Measurements from ENCODE around the gene CHAF1A. TPM values are rescaled to one million over a fixed set of nuclear protein-coding genes. Genes with fewer than 3 reads are reported as not detected.

CHAF1A gene
- total and polyA plus RNA-seq, 2 of the 8 experiments (the other 6 are each of a cell fraction or from before 2014, with no cell fraction given), result 122 to 147 TPM

DNA sequence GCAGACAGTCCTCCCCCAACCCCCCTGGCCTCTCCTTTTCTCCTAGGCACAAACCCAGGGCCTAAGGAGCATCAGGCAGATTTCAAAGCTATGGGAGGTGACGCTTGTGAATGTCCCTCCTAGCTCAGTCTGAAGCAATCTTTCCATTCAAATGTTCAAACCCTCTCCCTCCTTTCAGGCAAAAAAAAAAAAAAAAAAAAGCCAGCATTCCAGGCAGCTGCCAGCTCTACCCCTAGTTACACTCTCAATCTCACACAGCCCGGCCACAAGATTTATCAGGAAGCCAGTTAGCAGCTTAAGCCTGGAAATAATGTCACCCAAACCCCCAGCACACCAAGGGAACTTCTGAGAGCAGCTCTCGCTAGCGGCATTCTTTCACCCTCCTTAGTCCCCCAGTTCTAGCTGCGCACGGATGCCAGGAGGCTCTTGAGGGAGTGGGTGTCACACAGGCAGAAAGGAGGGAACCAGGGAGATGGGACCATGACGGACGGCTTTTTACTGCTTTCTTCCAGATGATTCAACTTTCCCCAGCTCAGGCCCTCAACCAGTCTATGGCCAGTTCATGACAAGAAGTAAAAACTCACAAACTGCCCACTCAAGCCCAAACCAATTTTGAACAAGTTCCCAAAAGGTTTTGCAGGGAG is 8.4 kb upstream of the CHAF1A start:
- POLR2A ChIA-PET (ENCODE audit: partially characterized antibody), result interaction anchor here (1.0 to 5.2 kb wide), 8 partner anchors 8 to 285 kb away, joined by 3 to 57 read pairs (median 4); partner anchors contain the start of gene CHAF1A
- Histone ChIP-seq H3K23me2 (ENCODE audit: low read depth, low read length) (no peaks in the 10 kb centered on the region; the same call in 1 of the 2 replicates), H3K79me2 (ENCODE audit: control insufficient read depth in 1 of 2, insufficient read depth in 2 of 2, low read length in 2 of 2) (peaks cover 0 to 88% of the 10 kb centered on the region in 2 experiments; a peak in 2 of 4 replicates), H4K5ac (ENCODE audit: insufficient read length, low read depth, low read length) (no peak overlapping the region), H3K4me2 (ENCODE audit: insufficient read depth in 1 of 2, low read depth in 2 of 2, low read length in 2 of 2) (no peak overlapping the region), H3K56ac (replicated peaks; ENCODE audit: insufficient read length, low read depth, low read length) (no peak overlapping the region), H3K27ac (ENCODE audit: low read depth, low read length) (no peak overlapping the region), H2AK5ac (ENCODE audit: low read depth, low read length) (no peak overlapping the region), H2BK15ac (ENCODE audit: low read length) (no peak overlapping the region), H4K20me1 (replicated peaks in 1 of 2; ENCODE audit: control insufficient read depth in 1 of 2, insufficient read depth in 2 of 2, low read length in 2 of 2) (peaks cover 23 to 49% of the 10 kb centered on the region in 2 experiments), H3K36me3 (ENCODE audit: control insufficient read depth in 2 of 4, insufficient read depth in 4 of 4, low read length in 3 of 4) (no peaks in the 10 kb centered on the region), H4K8ac (ENCODE audit: extremely low read depth, insufficient read depth, low read length) (no peak overlapping the region; the same call in 1 of the 2 replicates), H2AFZ (ENCODE audit: low read length) (no peak overlapping the region), H2BK20ac (ENCODE audit: low read length) (no peak overlapping the region), H3K4me1 (replicated peaks in 1 of 4; ENCODE audit: control insufficient read depth in 3 of 4, insufficient read depth in 4 of 4, low read length in 3 of 4) (peaks cover 10 to 34% (median 24%) of the 10 kb centered on the region in 4 experiments), H2BK120ac (replicated peaks; ENCODE audit: low read depth, low read length) (no peak overlapping the region), H2BK5ac (ENCODE audit: low read depth, low read length) (peak overlapping the region; percentile 26), H2BK12ac (ENCODE audit: low read depth, low read length) (no peak overlapping the region), H3K14ac (ENCODE audit: insufficient read length) (no peak overlapping the region), H3K4me3 (ENCODE audit: extremely low read depth in 1 of 4, insufficient read depth in 2 of 4, low read depth in 3 of 4, low read length in 4 of 4) (no peak overlapping the region), H4K91ac (replicated peaks; ENCODE audit: insufficient read length, low read length) (no peak overlapping the region), H3K18ac (ENCODE audit: extremely low read depth, low read length) (no peak overlapping the region), H3K27me3 (replicated peaks in 1 of 4; ENCODE audit: control insufficient read depth in 3 of 4, extremely low read depth in 1 of 4, insufficient read depth in 3 of 4, low read length in 3 of 4) (no peaks in the 10 kb centered on the region), H3K79me1 (ENCODE audit: low read depth, low read length) (peaks cover 32% of the 10 kb centered on the region), H3K23ac (ENCODE audit: insufficient read length) (no peak overlapping the region), H3K4ac (replicated peaks; ENCODE audit: insufficient read length, low read depth, low read length) (no peak overlapping the region), H3K9ac (replicated peaks in 1 of 4; ENCODE audit: extremely low read depth in 1 of 4, low read depth in 3 of 4, low read length in 3 of 4) (no peak overlapping the region), H3K9me3 (ENCODE audit: insufficient read depth in 2 of 2, low read depth in 1 of 2, low read length in 1 of 2) (no peaks in the 10 kb centered on the region)
- TF ChIP-seq CREB1 (IDR thresholded peaks at IDR 0.05) (no peak), MAX (IDR thresholded peaks at IDR 0.05) (no peak), SP2 (IDR thresholded peaks at IDR 0.05; ENCODE audit: low read length) (no peak), USF2 (IDR thresholded peaks at IDR 0.05; ENCODE audit: low read length) (no peak), ASH2L (IDR thresholded peaks at IDR 0.05; ENCODE audit: low read length) (no peak), EP300 (IDR thresholded peaks at IDR 0.05; ENCODE audit: borderline replicate concordance in 1 of 2, low read depth in 2 of 2, low read length in 2 of 2) (no peak), RFX5 (IDR thresholded peaks at IDR 0.05; ENCODE audit: borderline replicate concordance, low read depth, low read length) (no peak), EZH2 (IDR thresholded peaks at IDR 0.05; ENCODE audit: low read depth, low read length, severe bottlenecking) (no peak), POU5F1 (IDR thresholded peaks at IDR 0.05; ENCODE audit: low read depth, low read length) (no peak), JUND (IDR thresholded peaks at IDR 0.05; ENCODE audit: low read length) (no peak)
- FAIRE-seq, result no peak
- WGBS, 2 experiments (ENCODE audit: extremely low coverage in 1 of 2, insufficient coverage in 1 of 2, insufficient read length in 1 of 2, insufficient replicate concordance in 2 of 2, low coverage in 1 of 2, low lambda C conversion rate in 2 of 2, missing lambda C conversion rate in 1 of 2), result 75% methylated on average over 8 of the region's 8 CpGs; no CpG with 5 or more reads in 1 of the 2 experiments
- CTCF ChIA-PET (ENCODE audit: partially characterized antibody), result interaction anchor here (0.6 to 5.6 kb wide), 10 partner anchors 14 to 1121 kb away, joined by 3 to 35 read pairs (median 4); no protein-coding TSS in a partner anchor
- no peak for DNase-seq (ENCODE audit: low read depth in 1 of 2, low spot score in 2 of 2)
